Heart left ventricle (tissue), 16 donors: Measurements from ENCODE around the gene KIF4B. TPM values are rescaled to one million over a fixed set of nuclear protein-coding genes. Genes with fewer than 3 reads are reported as not detected.
"Not testable (repeated sequence)": the region's sequence is repeated elsewhere in the genome, so short reads cannot be mapped to it uniquely, and the experiment has no call there.

Experiments used
- ATAC-seq, 4 donors: fragments of 200-7000 bp; cut with Tn5 transposase; one replicate each; pipeline ENCODE4 v1.9.1; 2020 to 2022; ENCODE audit warnings: moderate library complexity in 4 of 4, mild to moderate bottlenecking in 3 of 4, moderate number of reproducible peaks in 1 of 4
- DNase-seq, 5 donors: peaks; one replicate each; pipeline ENCODE4 v3.0.0-alpha.2; 2020
- H3K27ac ChIP-seq, 12 donors: fragments of 200-600 bp; sonication (generic) in 4 of 12; one replicate each; pipeline versions ENCODE4 v1.5.0 to v1.8.0; 2016 to 2022; ENCODE audit warnings: mild to moderate bottlenecking in 2 of 12
- H3K27me3 ChIP-seq, 9 donors: fragments of 200-600 bp; sonication (generic) in 2 of 9; one replicate each; pipeline versions ENCODE4 v1.5.1 to v1.8.0; 2016 to 2022; ENCODE audit warnings: mild to moderate bottlenecking in 3 of 9
- H3K36me3 ChIP-seq, 9 donors: fragments of 200-600 bp; sonication (generic) in 2 of 9; one replicate each; pipeline versions ENCODE4 v1.5.0 to v1.8.0; 2018 to 2022; ENCODE audit warnings: mild to moderate bottlenecking in 2 of 9
- H3K4me1 ChIP-seq, 12 donors: fragments of 200-600 bp; sonication (generic) in 4 of 12; one replicate each; pipeline versions ENCODE4 v1.5.0 to v1.8.0; 2016 to 2022; ENCODE audit warnings: mild to moderate bottlenecking in 3 of 12
- H3K4me3 ChIP-seq, 12 donors: fragments of 200-600 bp; sonication (generic) in 4 of 12; one replicate each; pipeline versions ENCODE4 v1.5.0 to v1.8.0; 2017 to 2022; ENCODE audit warnings: mild to moderate bottlenecking in 9 of 12, moderate library complexity in 4 of 12
- H3K9me3 ChIP-seq, 12 donors: fragments of 200-600 bp; sonication (generic) in 4 of 12; one replicate each; pipeline versions ENCODE4 v1.5.0 to v1.8.0; 2016 to 2022; ENCODE audit warnings: mild to moderate bottlenecking in 1 of 12
- CTCF ChIP-seq, 12 donors: fragments of 200-600 bp; sonication (generic) in 4 of 12; IDR thresholded peaks; one replicate each; pipeline versions ENCODE4 v1.5.0 to v1.8.0; 2018 to 2022; ENCODE audit warnings: antibody characterized with exemption in 12 of 12, mild to moderate bottlenecking in 5 of 12
- POLR2A ChIP-seq, 2 donors: fragments of 450-650 bp; IDR thresholded peaks; one replicate each; pipeline ENCODE4 v1.6.1; 2017; ENCODE audit warnings: antibody characterized with exemption in 2 of 2, mild to moderate bottlenecking in 2 of 2, moderate library complexity in 2 of 2
- WGBS, 4 donors: extraction: QIAGEN DNeasy Blood & Tissue Kit in 2 of 4; methylation state at CpG; one replicate each; pipeline versions ENCODE4 v1.1.5 to v1.1.7; 2013 to 2018; 5-methylcytosine and 5-hydroxymethylcytosine counted together
- intact Hi-C, 10 donors: fragments of 100-400 bp; cut with DNase I; formaldehyde crosslinking; loops; one replicate each; pipeline versions ENCODE4 v1.11.1 to v1.14.2; 2022
- polyA plus RNA-seq, 2 donors: library from polyadenylated mRNA; stranded (reverse); fragments of 200-250 nt; gene quantifications; one replicate each; pipeline ENCODE4 v1.2.3, GENCODE V29; 2013
- total RNA-seq, 9 donors: library from RNA; depleted of rRNA in 2 of 9; stranded (reverse); fragments of >200 nt in 2 of 9; fragmentation: NEBNext Ultra II Directional in 3 of 9; extraction: Animal tissue kit (Norgen Biotek cat#: 25700) in 3 of 9; gene quantifications; one replicate each; pipeline versions ENCODE4 v1.1.0 to v1.2.4, GENCODE V29; 2016 to 2023
- donor health status: ischemic (EF 13 %, LVEDD 7.1; RV severe dilation, severe dysfunction).
- donor health status: healthy with polysubstance abuse.
- donor health status: DM: no; HTN: yes; CAD: no.
- donor health status: DM: no; HTN: no; CAD: no.
- donor health status: ischemic (EF 25% LVEDD 6.9; RV normal size, moderate dysfunction).
- donor health status: ischemic (EF 25% LVEDD 5.7; RV mildly dilated, moderate dysfunction).
- donor health status: healthy.
- donor health status: DM: yes; HTN: yes; CAD: no.
- donor health status: ischemic (EF 35%, LVEDD 5.7; RV mildly dilated, moderate dysfunction).
- donor health status: nonischemic (EF 11% LVEDD 7.7; RV severe dilation, severe dysfunction).
- donor health status: DM: yes; HTN: yes; CAD: no.
- donor health status: PGD.
- donor health status: ischemic (EF 29% LVEDD 5.4; RV normal size, mild dysfunction).
- donor health status: nonischemic (EF 23%, LVEDD 6.1; RV moderate dilation, normal function).

KIF4B gene
- total and polyA plus RNA-seq, 11 donors = 0.07 to 0.21 TPM; not detected in 9

GRCh38 chr5:154977409-154977808 is 36.1 kb upstream of the KIF4B start:
- Histone ChIP-seq H3K36me3 (no peaks in the 10 kb centered on the region), H3K4me1 (peaks cover 0 to 3% (median 0%) of the 10 kb centered on the region in 12 donors), H3K27me3 (no peaks in the 10 kb centered on the region), H3K4me3 (no peak overlapping the region), H3K27ac (no peak overlapping the region), H3K9me3 (no peaks in the 10 kb centered on the region)
- no peak for DNase-seq
- intact Hi-C loops = loop anchor here in 2 of 10 donors (10.0 kb wide), 1 partner anchor 157 kb away; no protein-coding TSS in a partner anchor
- no peak for ATAC-seq
- TF ChIP-seq POLR2A (IDR thresholded peaks at IDR 0.05) (no peak), CTCF (IDR thresholded peaks at IDR 0.05) (no peak)
- 80 to 90% (median 83%) methylated on average over 1 of the region's 1 CpG for WGBS, 4 donors

GRCh38 chr5:154978294-154978693 is 35.3 kb upstream of the KIF4B start:
- intact Hi-C loops = loop anchor here in 2 of 10 donors (10.0 kb wide), 1 partner anchor 157 kb away; no protein-coding TSS in a partner anchor
- H3K27ac ChIP-seq, H3K27me3 ChIP-seq, ATAC-seq, H3K4me1 ChIP-seq, H3K36me3 ChIP-seq, DNase-seq, H3K4me3 ChIP-seq, H3K9me3 ChIP-seq: not testable (repeated sequence)
- 88 to 94% (median 91%) methylated on average over 2 of the region's 2 CpGs for WGBS, 4 donors

- DNase-seq = no peak
- no peaks in the 10 kb centered on the region for H3K36me3 ChIP-seq
- intact Hi-C loops = no loop called here
- no peak overlapping the region for H3K4me3 ChIP-seq
- WGBS, 4 donors = 82 to 87% (median 85%) methylated on average over 8 of the region's 8 CpGs
- no peaks in the 10 kb centered on the region for H3K9me3 ChIP-seq
- no peak for TF ChIP-seq POLR2A (IDR thresholded peaks at IDR 0.05)
- no peak for TF ChIP-seq CTCF (IDR thresholded peaks at IDR 0.05)
- no peak for ATAC-seq
- H3K4me1 ChIP-seq = no peaks in the 10 kb centered on the region
- H3K27ac ChIP-seq = no peak overlapping the region
- H3K27me3 ChIP-seq = no peaks in the 10 kb centered on the region
These were observed 28.5 kb upstream of the KIF4B start for GRCh38 chr5:154984946-154985516.

GRCh38 chr5:154986151-154986550 is 27.4 kb upstream of the KIF4B start:
- DNase-seq = no peak
- 61 to 73% (median 65%) methylated on average over 4 of the region's 4 CpGs for WGBS, 4 donors
- H3K9me3 ChIP-seq = no peaks in the 10 kb centered on the region
- no peak for ATAC-seq
- no peaks in the 10 kb centered on the region for H3K27me3 ChIP-seq
- no peak overlapping the region for H3K4me3 ChIP-seq
- H3K27ac ChIP-seq = no peak overlapping the region
- intact Hi-C loops = no loop called here
- no peaks in the 10 kb centered on the region for H3K4me1 ChIP-seq
- no peaks in the 10 kb centered on the region for H3K36me3 ChIP-seq
- TF ChIP-seq POLR2A (IDR thresholded peaks at IDR 0.05) = no peak
- TF ChIP-seq CTCF (IDR thresholded peaks at IDR 0.05) = no peak

- WGBS, 4 donors = 22 to 49% (median 44%) methylated on average over 2 of the region's 2 CpGs
- intact Hi-C loops = no loop called here
- Histone ChIP-seq H3K9me3 (no peaks in the 10 kb centered on the region), H3K27ac (no peak overlapping the region), H3K4me1 (no peaks in the 10 kb centered on the region), H3K4me3 (no peak overlapping the region), H3K36me3 (no peaks in the 10 kb centered on the region), H3K27me3 (no peaks in the 10 kb centered on the region)
- TF ChIP-seq POLR2A (IDR thresholded peaks at IDR 0.05) = no peak
- no peak for TF ChIP-seq CTCF (IDR thresholded peaks at IDR 0.05)
- DNase-seq (no peak), ATAC-seq (no peak)
These were observed 23.9 kb upstream of the KIF4B start for GRCh38 chr5:154989626-154990025.
